K562 (cell line): ENCODE data around the gene ANKFN1. TPM values are rescaled to one million over a fixed set of nuclear protein-coding genes. Genes with fewer than 3 reads are reported as not detected.
A peak's percentile ranks its signal among the peaks of the same experiment; 100 is the strongest.

ENCODE experiments used
- ATAC-seq: fragments of 200-7000 bp; cut with Tn5 transposase; 3 replicates; pipeline ENCODE4 v1.9.1; 2020; ENCODE audit warnings: moderate library complexity
- BruUV-seq: library from RNA; stranded (reverse); fragments of 400-500 nt; replicated peaks from 2 replicates; lab custom pipeline; 2021; lab: Mats Ljungman, UMichigan
- CTCF ChIA-PET: fragments of 300-600 bp; formaldehyde crosslinking; extraction: SDS; loops from one replicate; lab custom pipeline; 2021; ENCODE audit warnings: low intra/inter-chr PET ratio; lab: Yijun Ruan, JAX
- POLR2A ChIA-PET: fragments of 300-600, 350-650 bp; sonication (Branson Sonifier 250); formaldehyde crosslinking; extraction: SDS; loops from one replicate; lab custom pipeline; 2021; ENCODE audit warnings: antibody characterized with exemption, inconsistent platforms; lab: Yijun Ruan, JAX
- DNase-seq, 4 experiments: peaks; one replicate each; pipeline versions ENCODE4 v3.0.0 to v3.0.0-alpha.2; 2011 to 2018; ENCODE audit warnings: low spot score in 3 of 4, mixed read lengths in 3 of 4; ENCODE audit errors: extremely low read depth in 1 of 4
- FAIRE-seq: peaks from 2 replicates; lab custom pipeline; 2011; peaks lifted over from hg19 to GRCh38; lab: Jason Lieb, UNC
- H2AFZ ChIP-seq: 2 replicates; pipeline ENCODE4 v1.6.0; 2011; ENCODE audit warnings: low read depth, low read length, control low read depth, inconsistent platforms
- H3K27ac ChIP-seq: fragments of 200-600 bp; 3 replicates; pipeline ENCODE4 v1.8.0; 2011; ENCODE audit warnings: low read depth, mild to moderate bottlenecking, control low read depth, inconsistent platforms, low read length, moderate library complexity, mixed read lengths; ENCODE audit errors: extremely low read depth
- H3K27me3 ChIP-seq, 2 experiments: fragments of 300-600 bp in 1 of 2; 2 replicates in 1 of 2; 3 replicates in 1 of 2; pipeline versions ENCODE4 v1.6.0 to v1.8.0; 2011; ENCODE audit warnings: inconsistent platforms in 2 of 2, low read length in 2 of 2, mild to moderate bottlenecking in 1 of 2, mixed read lengths in 1 of 2, moderate library complexity in 1 of 2; ENCODE audit not compliant: control insufficient read depth in 2 of 2, insufficient read depth in 2 of 2
- H3K36me3 ChIP-seq: fragments of 300-600 bp; 3 replicates; pipeline ENCODE4 v1.8.0; 2011; ENCODE audit warnings: mild to moderate bottlenecking, low read length, inconsistent platforms; ENCODE audit not compliant: control insufficient read depth, insufficient read depth
- H3K4me1 ChIP-seq, 2 experiments: fragments of 200-600 bp in 1 of 2; replicated peaks in 1 of 2; 2 replicates in 1 of 2; 3 replicates in 1 of 2; pipeline versions ENCODE4 v1.5.1 to v1.8.0; 2011; ENCODE audit warnings: inconsistent platforms in 2 of 2, low read length in 2 of 2, mild to moderate bottlenecking in 1 of 2, mixed read lengths in 1 of 2, moderate library complexity in 1 of 2; ENCODE audit not compliant: control insufficient read depth in 2 of 2, insufficient read depth in 2 of 2
- H3K4me2 ChIP-seq: 2 replicates; pipeline ENCODE4 v1.6.1; 2011; ENCODE audit warnings: low read length, control low read depth, inconsistent platforms, mixed read lengths; ENCODE audit not compliant: insufficient read depth
- H3K4me3 ChIP-seq: fragments of 200-600 bp; sonication (generic), shearing (Covaris generic); 2 replicates; pipeline ENCODE4 v1.5.1; 2016; ENCODE audit warnings: control low read depth, inconsistent platforms
- H3K79me2 ChIP-seq: fragments of 200-600 bp; 3 replicates; pipeline ENCODE4 v1.8.0; 2011; ENCODE audit warnings: low read length, inconsistent platforms; ENCODE audit not compliant: control insufficient read depth, insufficient read depth
- H3K9ac ChIP-seq, 2 experiments: 2 replicates each; pipeline versions ENCODE4 v1.6.0 to v1.6.1; 2011; ENCODE audit warnings: low read depth in 2 of 2, low read length in 2 of 2, control low read depth in 1 of 2, inconsistent platforms in 1 of 2, mild to moderate bottlenecking in 1 of 2, mixed read lengths in 1 of 2; ENCODE audit not compliant: insufficient read depth in 1 of 2
- H3K9me1 ChIP-seq: one replicate; pipeline ENCODE4 v1.6.0; 2011; ENCODE audit warnings: inconsistent platforms, mild to moderate bottlenecking, low read length, moderate library complexity; ENCODE audit not compliant: control insufficient read depth, insufficient read depth
- H3K9me3 ChIP-seq: replicated peaks from 2 replicates; pipeline ENCODE4 v1.5.1; 2011; ENCODE audit warnings: low read depth, low read length, inconsistent platforms; ENCODE audit not compliant: control insufficient read depth, insufficient read depth
- H4K20me1 ChIP-seq: replicated peaks from 2 replicates; pipeline ENCODE4 v1.6.1; 2011; ENCODE audit warnings: low read length, inconsistent platforms, mixed read lengths; ENCODE audit not compliant: control insufficient read depth, insufficient read depth
- ETS2 ChIP-seq: IDR thresholded peaks from 2 replicates; pipeline ENCODE4 v1.6.1; 2016; ENCODE audit warnings: borderline replicate concordance, missing genetic modification characterization, mild to moderate bottlenecking, moderate library complexity, missing compliant biosample characterization; ENCODE audit not compliant: poor library complexity, severe bottlenecking
- HNRNPK ChIP-seq: fragments of 200-400 bp; formaldehyde crosslinking; IDR thresholded peaks from one replicate; pipeline ENCODE4 v1.6.1; 2018; ENCODE audit warnings: mild to moderate bottlenecking, low read depth, low read length; ENCODE audit not compliant: poor library complexity, severe bottlenecking
- MXI1 ChIP-seq: IDR thresholded peaks from 2 replicates; pipeline ENCODE4 v1.6.1; 2011; ENCODE audit warnings: low read depth, mild to moderate bottlenecking, improper control_type of control experiment, low read length
- OTX1 ChIP-seq: fragments of 450-650 bp; formaldehyde crosslinking; IDR thresholded peaks from 2 replicates; pipeline ENCODE4 v1.4.0; 2022; ENCODE audit warnings: mild to moderate bottlenecking
- PCBP1 ChIP-seq: fragments of 200-400 bp; formaldehyde crosslinking; IDR thresholded peaks from 2 replicates; pipeline ENCODE4 v1.6.1; 2018; ENCODE audit warnings: mild to moderate bottlenecking, low read depth, low read length; ENCODE audit not compliant: poor library complexity, severe bottlenecking
- PCBP2 ChIP-seq: fragments of 200-400 bp; formaldehyde crosslinking; IDR thresholded peaks from 2 replicates; pipeline ENCODE4 v1.6.1; 2018; ENCODE audit warnings: low read length, low read depth, mild to moderate bottlenecking, moderate library complexity; ENCODE audit not compliant: poor library complexity, severe bottlenecking
- ZBTB9 ChIP-seq: fragments of 450-650 bp; formaldehyde crosslinking; IDR thresholded peaks from 2 replicates; pipeline ENCODE4 v1.4.0; 2020; ENCODE audit warnings: mild to moderate bottlenecking, moderate library complexity
- ZNF133 ChIP-seq: fragments of 250-450 bp; sonication (Bioruptor Pico); IDR thresholded peaks from 2 replicates; pipeline ENCODE4 v1.4.0; 2020; ENCODE audit warnings: mild to moderate bottlenecking
- in situ Hi-C: fragments of 300-500 bp; cut with MboI; formaldehyde crosslinking; loops from 4 replicates; pipeline ENCODE4 v1.15.0; 2018; ENCODE audit warnings: inconsistent platforms, mixed read lengths
- intact Hi-C: fragments of 100-400 bp; cut with micrococcal nuclease; formaldehyde crosslinking; loops from 2 replicates; pipeline ENCODE4 v1.14.2; 2022
- polyA plus RNA-seq, 8 experiments: library from polyadenylated mRNA; depleted of rRNA in 4 of 8; stranded (reverse) in 5 of 8; unstranded in 3 of 8; fragments of >200 nt; fragmentation: Nextera tagmentation in 2 of 8; fragmentation: Illumina TruSeq in 1 of 8; extraction: Ambion mirVana in 2 of 8; extraction: Trizol in 1 of 8; gene quantifications; 2 replicates each; pipeline versions ENCODE4 v1.2.1 to v1.2.3, GENCODE V29; 2011 to 2014; ENCODE audit warnings: inconsistent platforms in 1 of 8, missing spikeins in 1 of 8
- total RNA-seq, 7 experiments: library from RNA; depleted of rRNA in 6 of 7; stranded (reverse); fragments of >200 nt in 6 of 7; fragmentation: Illumina TruSeq in 2 of 7; extraction: Trizol in 2 of 7; gene quantifications; 2 replicates each; pipeline versions ENCODE4 v1.2.1 to v1.2.3, GENCODE V29; 2011 to 2021; ENCODE audit warnings: low replicate concordance in 1 of 7

ANKFN1 gene
- total and polyA plus RNA-seq, 9 of the 15 experiments (the other 6 are each of a cell fraction or from before 2014, with no cell fraction given) = 0.04 to 0.39 (median 0.15) TPM; not detected in 1

DNA sequence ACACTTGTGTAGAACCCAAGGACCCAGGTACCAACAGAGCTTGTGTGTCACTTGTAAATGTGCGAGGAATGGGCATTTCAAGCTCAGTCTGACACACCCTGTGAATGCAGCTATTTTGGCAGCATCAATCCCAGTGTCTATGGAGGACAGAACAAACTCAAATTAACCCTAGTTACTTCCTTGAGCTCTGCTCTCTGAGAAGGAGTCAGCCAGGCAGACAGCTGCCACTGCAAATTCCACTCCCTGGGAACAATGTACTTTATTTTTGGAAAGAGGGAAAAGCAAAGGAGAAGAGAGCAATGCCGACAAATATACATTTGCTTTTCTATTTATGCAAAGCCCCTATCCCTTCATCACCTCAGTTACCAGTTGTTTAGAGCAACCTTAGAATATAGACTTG is 391.8 kb downstream of the ANKFN1 start (continued):
- TF ChIP-seq OTX1 (CRISPR knock-in tag) (no peak), MXI1 (no peak)
- TF ChIP-seq, all 486 proteins: peak for 0

DNA sequence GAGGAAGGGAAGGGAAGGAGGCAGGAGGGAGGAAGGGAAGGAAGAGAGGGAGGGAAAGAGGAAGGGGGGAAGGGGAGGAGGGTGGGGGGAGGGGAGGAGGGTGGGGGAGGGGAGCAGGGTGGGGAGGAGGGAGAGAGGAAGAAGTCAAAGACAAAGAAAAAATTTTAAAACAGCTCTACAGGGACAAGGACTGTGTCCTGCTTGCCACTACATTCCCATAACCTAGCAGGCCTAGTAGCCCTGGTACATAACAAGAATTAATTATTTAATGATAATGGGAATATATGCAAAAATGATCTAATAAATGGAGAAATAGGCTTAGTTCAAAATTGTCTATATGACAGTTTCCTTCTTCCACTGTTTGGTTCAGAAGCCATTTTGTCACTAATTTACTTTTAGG is 392.7 kb downstream of the ANKFN1 start:
- Histone ChIP-seq H3K4me2 (no peak overlapping the region), H3K27ac (no peak overlapping the region), H3K27me3 (no peaks in the 10 kb centered on the region), H2AFZ (no peak overlapping the region), H3K9ac (no peak overlapping the region), H3K9me1 (no peaks in the 10 kb centered on the region), H3K4me3 (no peak overlapping the region), H3K79me2 (no peaks in the 10 kb centered on the region), H4K20me1 (no peaks in the 10 kb centered on the region), H3K36me3 (no peaks in the 10 kb centered on the region), H3K9me3 (no peaks in the 10 kb centered on the region), H3K4me1 (no peaks in the 10 kb centered on the region)
- ChIA-PET POLR2A (no interaction called here), CTCF (no interaction called here)
- FAIRE-seq = no peak
- TF ChIP-seq HNRNPK (peak; percentile 89), ZNF133 (CRISPR knock-in tag) (no peak), ETS2 (tag) (no peak), PCBP1 (peak; percentile 88), PCBP2 (peak; percentile 92), ZBTB9 (CRISPR knock-in tag) (no peak)
- no peak for DNase-seq
- intact Hi-C loops = no loop called here
- ATAC-seq = no peak
- in situ Hi-C loops = no loop called here
- BruUV-seq = no TSS peak
